Measurements from ENCODE around the gene INSYN1. TPM values are rescaled to one million over a fixed set of nuclear protein-coding genes. Genes with fewer than 3 reads are reported as not detected.

The INSYN1 gene
- total RNA-seq, 2 experiments from 2014 or later: not detected

GRCh38 chr15:73688455-73688854 is 64.7 kb downstream of the INSYN1 start:
- ChIA-PET CTCF (ENCODE audit: unreplicated experiment) (no interaction called here), POLR2A (no interaction called here)
- no peak for DNase-seq (ENCODE audit: low spot score)
- no peak overlapping the region for H3K4me3 ChIP-seq (ENCODE audit: low read depth, low read length, poor library complexity, severe bottlenecking)
- intact Hi-C loops (cut with micrococcal nuclease; ENCODE audit: unreplicated experiment): no loop called here
- H3K79me2 ChIP-seq (ENCODE audit: insufficient read depth, low read depth, low read length): no peaks in the 10 kb centered on the region
- TF ChIP-seq EZH2phosphoT487 (IDR thresholded peaks at IDR 0.05; ENCODE audit: borderline replicate concordance, low read depth, low read length) (no peak), CTCF (conservative IDR thresholded peaks at IDR 0.05; ENCODE audit: low read length) (no peak)
- no peaks in the 10 kb centered on the region for H3K36me3 ChIP-seq (ENCODE audit: insufficient read depth, low read length)
- H3K27ac ChIP-seq (ENCODE audit: low read depth, low read length, poor library complexity, severe bottlenecking): no peak overlapping the region
- H3K4me1 ChIP-seq (ENCODE audit: insufficient read depth, low read length, poor library complexity, severe bottlenecking): no peaks in the 10 kb centered on the region
- no peak overlapping the region for H3K4me2 ChIP-seq (ENCODE audit: low read length)
- H3K9me3 ChIP-seq (ENCODE audit: low read length): no peaks in the 10 kb centered on the region
- no peak overlapping the region for H2AFZ ChIP-seq (ENCODE audit: low read length)
- no peaks in the 10 kb centered on the region for H3K9me2 ChIP-seq (ENCODE audit: insufficient read depth, low read length)
- BruUV-seq (replicated peaks): no TSS peak
- no peaks in the 10 kb centered on the region for H4K20me1 ChIP-seq (ENCODE audit: insufficient read depth, low read length)

- H3K4me2 ChIP-seq (ENCODE audit: low read length): no peak overlapping the region
- BruUV-seq (replicated peaks): no TSS peak
- H3K79me2 ChIP-seq (ENCODE audit: insufficient read depth, low read depth, low read length): no peaks in the 10 kb centered on the region
- no peaks in the 10 kb centered on the region for H3K36me3 ChIP-seq (ENCODE audit: insufficient read depth, low read length)
- H3K4me3 ChIP-seq (ENCODE audit: low read depth, low read length, poor library complexity, severe bottlenecking): no peak overlapping the region
- intact Hi-C loops (cut with micrococcal nuclease; ENCODE audit: unreplicated experiment): no loop called here
- CTCF ChIA-PET (ENCODE audit: unreplicated experiment): no interaction called here
- no peaks in the 10 kb centered on the region for H4K20me1 ChIP-seq (ENCODE audit: insufficient read depth, low read length)
- TF ChIP-seq EZH2phosphoT487 (IDR thresholded peaks at IDR 0.05; ENCODE audit: borderline replicate concordance, low read depth, low read length) (no peak), CTCF (conservative IDR thresholded peaks at IDR 0.05; ENCODE audit: low read length) (no peak)
- DNase-seq (ENCODE audit: low spot score): no peak
- H3K4me1 ChIP-seq (ENCODE audit: insufficient read depth, low read length, poor library complexity, severe bottlenecking): no peaks in the 10 kb centered on the region
- no peak overlapping the region for H2AFZ ChIP-seq (ENCODE audit: low read length)
- H3K9me3 ChIP-seq (ENCODE audit: low read length): no peaks in the 10 kb centered on the region
- no peak overlapping the region for H3K27ac ChIP-seq (ENCODE audit: low read depth, low read length, poor library complexity, severe bottlenecking)
- POLR2A ChIA-PET: no interaction called here
- no peaks in the 10 kb centered on the region for H3K9me2 ChIP-seq (ENCODE audit: insufficient read depth, low read length)
These were observed 65.8 kb downstream of the INSYN1 start for GRCh38 chr15:73687351-73687750.

- no peak for DNase-seq (ENCODE audit: low spot score)
- Histone ChIP-seq H3K79me2 (ENCODE audit: insufficient read depth, low read depth, low read length) (no peaks in the 10 kb centered on the region), H4K20me1 (ENCODE audit: insufficient read depth, low read length) (no peaks in the 10 kb centered on the region), H3K9me2 (ENCODE audit: insufficient read depth, low read length) (no peaks in the 10 kb centered on the region), H3K9me3 (ENCODE audit: low read length) (no peaks in the 10 kb centered on the region), H3K4me2 (ENCODE audit: low read length) (no peak overlapping the region), H3K4me3 (ENCODE audit: low read depth, low read length, poor library complexity, severe bottlenecking) (no peak overlapping the region), H3K27ac (ENCODE audit: low read depth, low read length, poor library complexity, severe bottlenecking) (no peak overlapping the region), H3K4me1 (ENCODE audit: insufficient read depth, low read length, poor library complexity, severe bottlenecking) (no peaks in the 10 kb centered on the region), H2AFZ (ENCODE audit: low read length) (no peak overlapping the region), H3K36me3 (ENCODE audit: insufficient read depth, low read length) (no peaks in the 10 kb centered on the region)
- no TSS peak for BruUV-seq (replicated peaks)
- TF ChIP-seq CTCF (conservative IDR thresholded peaks at IDR 0.05; ENCODE audit: low read length): no peak
- TF ChIP-seq EZH2phosphoT487 (IDR thresholded peaks at IDR 0.05; ENCODE audit: borderline replicate concordance, low read depth, low read length): no peak
- intact Hi-C loops (cut with micrococcal nuclease; ENCODE audit: unreplicated experiment): no loop called here
- POLR2A ChIA-PET: no interaction called here
- CTCF ChIA-PET (ENCODE audit: unreplicated experiment): no interaction called here
These were observed 66.3 kb downstream of the INSYN1 start for GRCh38 chr15:73686781-73687256.
